Measurements from ENCODE around the gene ZNF559. TPM values are rescaled to one million over a fixed set of nuclear protein-coding genes. Genes with fewer than 3 reads are reported as not detected.

The ZNF559 gene
- total RNA-seq, 1 donor from 2014 or later, result 5.5 TPM

DNA sequence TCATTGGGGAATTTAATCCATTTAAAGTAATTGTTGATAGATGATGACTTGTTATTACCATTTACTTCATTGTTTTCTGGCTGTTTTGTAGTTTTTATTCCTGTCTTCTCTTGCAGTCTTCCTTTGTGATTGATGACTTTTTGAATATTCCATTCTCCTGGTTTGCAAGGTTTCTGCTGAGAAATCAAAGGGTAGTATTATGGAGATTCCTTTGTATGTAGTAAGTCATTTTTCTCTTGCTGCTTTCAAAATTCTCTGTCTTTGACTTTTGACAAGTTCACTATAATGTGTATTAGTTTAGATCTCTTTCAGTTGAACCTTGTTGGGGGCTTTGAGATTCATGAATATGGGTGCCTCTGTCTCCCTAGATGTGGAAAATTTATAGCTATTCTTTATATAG lies 6.0 kb downstream of the ZNF559 start:
- H3K4me2 ChIP-seq (ENCODE audit: low read length), result no peak overlapping the region
- peaks cover 2% of the 10 kb centered on the region for H3K36me3 ChIP-seq (ENCODE audit: insufficient read depth, low read length)
- peaks cover 2% of the 10 kb centered on the region for H3K79me2 ChIP-seq (ENCODE audit: insufficient read depth, low read length)
- Mint-ChIP-seq H3K9me3 (ENCODE audit: unreplicated experiment) (peaks cover 35% of the 10 kb centered on the region), H3K4me3 (ENCODE audit: unreplicated experiment) (no peak overlapping the region), H3K27me3 (ENCODE audit: low read depth, unreplicated experiment) (no peaks in the 10 kb centered on the region), H3K27ac (ENCODE audit: unreplicated experiment) (no peak overlapping the region), H3K36me3 (ENCODE audit: low read depth, unreplicated experiment) (peaks cover 9% of the 10 kb centered on the region), H3K4me1 (ENCODE audit: low read depth, unreplicated experiment) (no peaks in the 10 kb centered on the region)
- H3K27me3 ChIP-seq (ENCODE audit: insufficient read depth, low read length), result no peaks in the 10 kb centered on the region
- no peak for FAIRE-seq
- no peak for TF ChIP-seq EZH2 (IDR thresholded peaks at IDR 0.05; ENCODE audit: insufficient read depth, low read length)
- TF ChIP-seq, protein P1, sequence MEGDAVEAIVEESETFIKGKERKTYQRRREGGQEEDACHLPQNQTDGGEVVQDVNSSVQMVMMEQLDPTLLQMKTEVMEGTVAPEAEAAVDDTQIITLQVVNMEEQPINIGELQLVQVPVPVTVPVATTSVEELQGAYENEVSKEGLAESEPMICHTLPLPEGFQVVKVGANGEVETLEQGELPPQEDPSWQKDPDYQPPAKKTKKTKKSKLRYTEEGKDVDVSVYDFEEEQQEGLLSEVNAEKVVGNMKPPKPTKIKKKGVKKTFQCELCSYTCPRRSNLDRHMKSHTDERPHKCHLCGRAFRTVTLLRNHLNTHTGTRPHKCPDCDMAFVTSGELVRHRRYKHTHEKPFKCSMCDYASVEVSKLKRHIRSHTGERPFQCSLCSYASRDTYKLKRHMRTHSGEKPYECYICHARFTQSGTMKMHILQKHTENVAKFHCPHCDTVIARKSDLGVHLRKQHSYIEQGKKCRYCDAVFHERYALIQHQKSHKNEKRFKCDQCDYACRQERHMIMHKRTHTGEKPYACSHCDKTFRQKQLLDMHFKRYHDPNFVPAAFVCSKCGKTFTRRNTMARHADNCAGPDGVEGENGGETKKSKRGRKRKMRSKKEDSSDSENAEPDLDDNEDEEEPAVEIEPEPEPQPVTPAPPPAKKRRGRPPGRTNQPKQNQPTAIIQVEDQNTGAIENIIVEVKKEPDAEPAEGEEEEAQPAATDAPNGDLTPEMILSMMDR (IDR thresholded peaks at IDR 0.05; ENCODE audit: insufficient read depth, low read depth, low read length), result no peak
- no peaks in the 10 kb centered on the region for H4K20me1 ChIP-seq (ENCODE audit: insufficient read depth, low read length)
- no peak overlapping the region for H3K9ac ChIP-seq (ENCODE audit: low read length)
- peaks cover 10% of the 10 kb centered on the region for H3K9me3 ChIP-seq (ENCODE audit: insufficient read depth, low read depth, low read length)
- DNase-seq (ENCODE audit: low read depth), result no peak
- no peaks in the 10 kb centered on the region for H3K4me1 ChIP-seq (ENCODE audit: insufficient read depth, low read length)
- no peak overlapping the region for H3K27ac ChIP-seq (ENCODE audit: low read depth, low read length)
- H2AFZ ChIP-seq (ENCODE audit: low read depth, low read length), result no peak overlapping the region
- no peak overlapping the region for H3K4me3 ChIP-seq (ENCODE audit: insufficient read depth, low read depth, low read length)

DNA sequence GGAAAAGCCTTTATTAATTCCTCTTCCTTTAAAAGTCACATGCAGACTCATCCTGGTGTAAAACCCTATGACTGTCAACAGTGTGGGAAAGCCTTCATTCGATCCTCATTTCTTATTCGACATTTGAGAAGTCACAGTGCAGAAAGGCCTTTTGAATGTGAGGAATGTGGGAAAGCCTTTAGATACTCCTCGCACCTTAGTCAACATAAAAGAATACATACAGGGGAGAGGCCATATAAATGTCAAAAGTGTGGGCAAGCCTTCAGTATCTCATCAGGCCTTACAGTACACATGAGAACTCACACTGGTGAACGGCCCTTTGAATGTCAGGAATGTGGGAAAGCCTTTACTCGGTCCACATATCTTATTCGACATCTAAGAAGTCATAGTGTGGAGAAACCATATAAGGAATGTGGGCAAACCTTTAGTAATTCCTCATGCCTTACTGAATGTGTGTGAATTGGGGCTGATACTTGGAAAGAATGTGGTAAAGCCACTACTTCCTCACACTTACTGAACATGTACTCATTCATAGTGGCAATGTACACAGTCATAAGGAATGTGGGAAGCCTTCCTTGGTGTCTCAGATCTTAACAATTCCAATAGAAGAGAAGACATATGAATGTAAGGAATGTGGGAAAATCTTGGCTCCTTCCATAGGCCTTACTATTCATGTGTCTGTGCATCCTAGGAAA lies 18.8 kb downstream of the ZNF559 start:
- Mint-ChIP-seq H3K4me3 (ENCODE audit: unreplicated experiment) (no peak overlapping the region), H3K27me3 (ENCODE audit: low read depth, unreplicated experiment) (no peaks in the 10 kb centered on the region), H3K4me1 (ENCODE audit: low read depth, unreplicated experiment) (no peaks in the 10 kb centered on the region), H3K9me3 (ENCODE audit: unreplicated experiment) (peaks cover 59% of the 10 kb centered on the region), H3K27ac (ENCODE audit: unreplicated experiment) (no peak overlapping the region), H3K36me3 (ENCODE audit: low read depth, unreplicated experiment) (peaks cover 37% of the 10 kb centered on the region)
- Histone ChIP-seq H3K9ac (ENCODE audit: low read length) (no peak overlapping the region), H4K20me1 (ENCODE audit: insufficient read depth, low read length) (no peaks in the 10 kb centered on the region), H3K27me3 (ENCODE audit: insufficient read depth, low read length) (no peaks in the 10 kb centered on the region), H3K4me2 (ENCODE audit: low read length) (no peak overlapping the region), H3K79me2 (ENCODE audit: insufficient read depth, low read length) (no peaks in the 10 kb centered on the region), H3K27ac (ENCODE audit: low read depth, low read length) (no peak overlapping the region), H2AFZ (ENCODE audit: low read depth, low read length) (no peak overlapping the region), H3K9me3 (ENCODE audit: insufficient read depth, low read depth, low read length) (peaks cover 47% of the 10 kb centered on the region), H3K36me3 (ENCODE audit: insufficient read depth, low read length) (peaks cover 3% of the 10 kb centered on the region), H3K4me1 (ENCODE audit: insufficient read depth, low read length) (no peaks in the 10 kb centered on the region), H3K4me3 (ENCODE audit: insufficient read depth, low read depth, low read length) (peak overlapping the region; percentile 17)
- FAIRE-seq, result no peak
- TF ChIP-seq, protein P1 (IDR thresholded peaks at IDR 0.05; ENCODE audit: insufficient read depth, low read depth, low read length), result no peak
- no peak for TF ChIP-seq EZH2 (IDR thresholded peaks at IDR 0.05; ENCODE audit: insufficient read depth, low read length)
- DNase-seq (ENCODE audit: low read depth), result no peak

DNA sequence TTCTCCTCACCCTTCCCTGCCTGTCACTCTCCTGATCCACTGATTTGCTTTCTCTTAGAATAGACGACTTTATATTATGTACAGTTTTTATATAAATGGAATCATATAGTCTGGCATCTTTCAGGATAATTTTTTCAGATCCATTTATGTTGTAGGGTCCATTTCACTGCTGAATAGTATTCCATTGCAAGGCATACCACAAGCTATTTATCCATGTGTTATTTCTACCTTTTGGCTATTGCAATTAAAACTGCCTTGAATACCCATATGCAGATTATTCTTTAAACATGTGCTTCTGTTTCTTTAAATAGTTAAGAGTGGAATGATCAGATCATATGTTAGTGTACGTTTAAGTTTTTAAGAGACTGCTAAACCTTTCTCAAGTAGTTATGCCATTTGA lies 21.0 kb downstream of the ZNF559 start:
- Mint-ChIP-seq H3K4me3 (ENCODE audit: unreplicated experiment) (no peak overlapping the region), H3K4me1 (ENCODE audit: low read depth, unreplicated experiment) (no peaks in the 10 kb centered on the region), H3K27me3 (ENCODE audit: low read depth, unreplicated experiment) (no peaks in the 10 kb centered on the region), H3K36me3 (ENCODE audit: low read depth, unreplicated experiment) (peaks cover 34% of the 10 kb centered on the region), H3K27ac (ENCODE audit: unreplicated experiment) (no peak overlapping the region), H3K9me3 (ENCODE audit: unreplicated experiment) (peaks cover 56% of the 10 kb centered on the region)
- FAIRE-seq (no peak), DNase-seq (ENCODE audit: low read depth) (no peak)
- no peaks in the 10 kb centered on the region for H3K27me3 ChIP-seq (ENCODE audit: insufficient read depth, low read length)
- H3K9me3 ChIP-seq (ENCODE audit: insufficient read depth, low read depth, low read length), result peaks cover 43% of the 10 kb centered on the region
- no peak overlapping the region for H2AFZ ChIP-seq (ENCODE audit: low read depth, low read length)
- H3K9ac ChIP-seq (ENCODE audit: low read length), result no peak overlapping the region
- H4K20me1 ChIP-seq (ENCODE audit: insufficient read depth, low read length), result no peaks in the 10 kb centered on the region
- H3K4me3 ChIP-seq (ENCODE audit: insufficient read depth, low read depth, low read length), result no peak overlapping the region
- no peak overlapping the region for H3K27ac ChIP-seq (ENCODE audit: low read depth, low read length)
- H3K4me1 ChIP-seq (ENCODE audit: insufficient read depth, low read length), result no peaks in the 10 kb centered on the region
- no peaks in the 10 kb centered on the region for H3K79me2 ChIP-seq (ENCODE audit: insufficient read depth, low read length)
- H3K4me2 ChIP-seq (ENCODE audit: low read length), result no peak overlapping the region
- peaks cover 3% of the 10 kb centered on the region for H3K36me3 ChIP-seq (ENCODE audit: insufficient read depth, low read length)
- TF ChIP-seq, protein P1 (IDR thresholded peaks at IDR 0.05; ENCODE audit: insufficient read depth, low read depth, low read length), result no peak
- no peak for TF ChIP-seq EZH2 (IDR thresholded peaks at IDR 0.05; ENCODE audit: insufficient read depth, low read length)
